GM23338 (cell line): ENCODE data around the gene CORO2A. TPM values are rescaled to one million over a fixed set of nuclear protein-coding genes. Genes with fewer than 3 reads are reported as not detected.

Source experiments
- ATAC-seq: fragments of 200-7000 bp; cut with Tn5 transposase; 3 replicates; pipeline ENCODE4 v1.9.1; 2020
- DNase-seq: peaks from one replicate; pipeline ENCODE4 v3.0.0-alpha.2; 2015; ENCODE audit warnings: low spot score
- H2AFZ ChIP-seq: fragments of 200-600 bp; sonication (generic); 2 replicates; pipeline ENCODE4 v1.8.0; 2016; ENCODE audit warnings: antibody characterized with exemption, mild to moderate bottlenecking, moderate library complexity
- H3F3A ChIP-seq: fragments of 200-600 bp; sonication (generic); replicated peaks from 2 replicates; pipeline ENCODE4 v1.8.0; 2017; ENCODE audit warnings: antibody characterized with exemption, mixed run types, low read depth
- H3K27ac ChIP-seq: fragments of 200-600 bp; sonication (generic); 2 replicates; pipeline ENCODE4 v1.6.1; 2016; ENCODE audit warnings: low read depth
- H3K27me3 ChIP-seq: fragments of 200-600 bp; sonication (generic); 2 replicates; pipeline ENCODE4 v1.8.0; 2016; ENCODE audit warnings: mild to moderate bottlenecking, mixed run types, moderate library complexity; ENCODE audit not compliant: insufficient read depth
- H3K36me3 ChIP-seq: fragments of 200-600 bp; sonication (generic); 2 replicates; pipeline ENCODE4 v1.8.0; 2016; ENCODE audit warnings: mild to moderate bottlenecking; ENCODE audit not compliant: insufficient read depth
- H3K4me1 ChIP-seq: fragments of 200-600 bp; sonication (generic); 2 replicates; pipeline ENCODE4 v1.8.0; 2016; ENCODE audit warnings: mild to moderate bottlenecking, moderate library complexity; ENCODE audit not compliant: insufficient read depth
- H3K4me2 ChIP-seq: fragments of 200-600 bp; sonication (generic); 2 replicates; pipeline ENCODE4 v1.7.1; 2017; ENCODE audit warnings: mixed run types
- H3K4me3 ChIP-seq: fragments of 200-600 bp; sonication (generic); 2 replicates; pipeline ENCODE4 v1.6.1; 2016; ENCODE audit warnings: mixed run types
- H3K79me2 ChIP-seq: fragments of 200-600 bp; sonication (generic); replicated peaks from 2 replicates; pipeline ENCODE4 v1.8.0; 2017; ENCODE audit warnings: mild to moderate bottlenecking; ENCODE audit not compliant: insufficient read depth
- H3K9me2 ChIP-seq: fragments of 200-600 bp; sonication (generic); 2 replicates; pipeline ENCODE4 v1.8.0; 2017; ENCODE audit not compliant: insufficient read depth
- H4K20me1 ChIP-seq: fragments of 200-600 bp; sonication (generic); replicated peaks from 2 replicates; pipeline ENCODE4 v1.8.0; 2017; ENCODE audit warnings: mild to moderate bottlenecking; ENCODE audit not compliant: insufficient read depth
- H3K27ac Mint-ChIP-seq: 2 replicates; pipeline ENCODE4 v1.8.0; 2020; ENCODE audit warnings: inconsistent platforms, mild to moderate bottlenecking, moderate library complexity, mixed read lengths
- H3K27me3 Mint-ChIP-seq: 3 replicates; pipeline ENCODE4 v1.8.0; 2022; ENCODE audit warnings: low read depth, mild to moderate bottlenecking, moderate library complexity, mixed read lengths, inconsistent platforms; ENCODE audit not compliant: insufficient read depth, poor library complexity
- H3K36me3 Mint-ChIP-seq: 3 replicates; pipeline ENCODE4 v1.8.0; 2021; ENCODE audit warnings: low read depth, mild to moderate bottlenecking, inconsistent platforms, moderate library complexity, mixed read lengths
- H3K4me1 Mint-ChIP-seq: 3 replicates; pipeline ENCODE4 v1.8.0; 2020; ENCODE audit warnings: mild to moderate bottlenecking, inconsistent platforms, mixed read lengths
- H3K4me3 Mint-ChIP-seq: 3 replicates; pipeline ENCODE4 v1.8.0; 2021; ENCODE audit warnings: moderate library complexity, mild to moderate bottlenecking, inconsistent platforms, mixed read lengths
- H3K9me3 Mint-ChIP-seq: 3 replicates; pipeline ENCODE4 v1.8.0; 2020; ENCODE audit warnings: moderate library complexity, mild to moderate bottlenecking, inconsistent platforms, mixed read lengths
- CREB1 ChIP-seq: fragments of 250-450 bp; sonication (Bioruptor Pico); IDR thresholded peaks from 2 replicates; pipeline ENCODE4 v1.5.0; 2020; ENCODE audit warnings: low read depth, mild to moderate bottlenecking, moderate library complexity
- EZH2 ChIP-seq: fragments of 200-600 bp; sonication (generic); IDR thresholded peaks from one replicate; pipeline ENCODE4 v1.8.0; 2017; ENCODE audit warnings: antibody characterized with exemption, mild to moderate bottlenecking, low read depth; ENCODE audit not compliant: unreplicated experiment
- EZH2phosphoT487 ChIP-seq: fragments of 200-600 bp; sonication (generic); IDR thresholded peaks from one replicate; pipeline ENCODE4 v1.8.1; 2018; ENCODE audit warnings: antibody characterized with exemption; ENCODE audit not compliant: unreplicated experiment
- JUNB ChIP-seq: IDR thresholded peaks from one replicate; pipeline ENCODE4 v1.6.1; 2016; ENCODE audit warnings: antibody characterized with exemption; ENCODE audit not compliant: unreplicated experiment
- POLR2AphosphoS5 ChIP-seq: IDR thresholded peaks from 2 replicates; pipeline ENCODE4 v1.6.1; 2016; ENCODE audit warnings: antibody characterized with exemption, low read depth
- STAT1 ChIP-seq: IDR thresholded peaks from one replicate; pipeline ENCODE4 v1.6.1; 2016; ENCODE audit warnings: antibody characterized with exemption; ENCODE audit not compliant: unreplicated experiment
- ZNF331 ChIP-seq: fragments of 250-450 bp; sonication (Bioruptor Pico); IDR thresholded peaks from 2 replicates; pipeline ENCODE4 v1.5.0; 2020; ENCODE audit warnings: low read depth, mild to moderate bottlenecking, moderate library complexity
- polyA plus RNA-seq: library from polyadenylated mRNA; unstranded; fragments of >200 nt; fragmentation: Nextera tagmentation; extraction: Ambion mirVana; gene quantifications from 2 replicates; pipeline ENCODE4 v1.2.1, GENCODE V29; 2016
- total RNA-seq: library from RNA; depleted of rRNA; stranded (reverse); fragments of >200 nt; shearing (Covaris generic); gene quantifications from 2 replicates; pipeline ENCODE4 v1.2.3, GENCODE V29; 2014
- TF ChIP-seq, protein P1 (sequence below): IDR thresholded peaks from one replicate; pipeline ENCODE4 v1.6.1; 2018; ENCODE audit warnings: antibody characterized with exemption; ENCODE audit not compliant: unreplicated experiment
- TF ChIP-seq, protein P2 (sequence below), 2 experiments: fragments of 200-600 bp in 1 of 2; sonication (generic) in 1 of 2; conservative IDR thresholded peaks; 2 replicates each; pipeline versions ENCODE4 v1.5.1 to v1.6.1; 2016 to 2017; ENCODE audit warnings: antibody characterized with exemption in 2 of 2, low read depth in 2 of 2, mild to moderate bottlenecking in 2 of 2, moderate library complexity in 1 of 2

The CORO2A gene
- total and polyA plus RNA-seq, 2 experiments from 2014 or later: 12.9 to 27.6 TPM

DNA sequence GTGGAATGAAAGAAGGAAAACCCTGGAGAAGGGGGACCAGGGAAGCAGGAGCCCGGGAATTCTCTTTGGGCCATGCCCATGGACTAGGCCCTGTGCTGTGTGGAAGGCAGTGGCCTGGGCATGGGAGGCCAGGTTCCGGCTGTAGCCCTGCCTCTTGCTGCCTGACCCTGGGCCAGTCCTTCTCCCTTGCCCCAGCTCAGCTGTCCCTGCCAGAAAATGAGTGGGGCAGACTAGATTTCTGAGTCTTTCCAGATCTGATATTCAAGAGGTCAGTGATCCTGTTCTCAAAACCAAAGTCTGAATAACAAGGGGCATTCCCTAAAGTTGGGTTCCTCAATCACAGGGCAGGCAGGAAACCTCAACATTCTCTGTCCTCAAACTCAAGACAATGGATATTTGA is 24.8 kb upstream of the CORO2A start:
- Histone ChIP-seq H3K27me3 (no peaks in the 10 kb centered on the region), H3K4me1 (peaks cover 31% of the 10 kb centered on the region), H3F3A (peaks cover 18% of the 10 kb centered on the region), H3K27ac (peak overlapping the region; percentile 90; the same call in 1 of the 2 replicates), H3K9me2 (no peaks in the 10 kb centered on the region), H3K36me3 (no peaks in the 10 kb centered on the region), H2AFZ (no peak overlapping the region), H3K4me2 (no peak overlapping the region), H3K79me2 (no peaks in the 10 kb centered on the region), H3K4me3 (no peak overlapping the region), H4K20me1 (no peaks in the 10 kb centered on the region)
- Mint-ChIP-seq H3K9me3 (no peaks in the 10 kb centered on the region), H3K4me1 (peaks cover 57% of the 10 kb centered on the region), H3K4me3 (no peak overlapping the region), H3K27me3 (peaks cover 17% of the 10 kb centered on the region), H3K36me3 (peaks cover 31% of the 10 kb centered on the region), H3K27ac (no peak overlapping the region)
- no peak for DNase-seq
- TF ChIP-seq POLR2AphosphoS5 (no peak), ZNF331 (CRISPR knock-in tag) (no peak), CREB1 (no peak), STAT1 (no peak), JUNB (no peak), EZH2phosphoT487 (no peak), EZH2 (no peak)
- TF ChIP-seq, protein P1, sequence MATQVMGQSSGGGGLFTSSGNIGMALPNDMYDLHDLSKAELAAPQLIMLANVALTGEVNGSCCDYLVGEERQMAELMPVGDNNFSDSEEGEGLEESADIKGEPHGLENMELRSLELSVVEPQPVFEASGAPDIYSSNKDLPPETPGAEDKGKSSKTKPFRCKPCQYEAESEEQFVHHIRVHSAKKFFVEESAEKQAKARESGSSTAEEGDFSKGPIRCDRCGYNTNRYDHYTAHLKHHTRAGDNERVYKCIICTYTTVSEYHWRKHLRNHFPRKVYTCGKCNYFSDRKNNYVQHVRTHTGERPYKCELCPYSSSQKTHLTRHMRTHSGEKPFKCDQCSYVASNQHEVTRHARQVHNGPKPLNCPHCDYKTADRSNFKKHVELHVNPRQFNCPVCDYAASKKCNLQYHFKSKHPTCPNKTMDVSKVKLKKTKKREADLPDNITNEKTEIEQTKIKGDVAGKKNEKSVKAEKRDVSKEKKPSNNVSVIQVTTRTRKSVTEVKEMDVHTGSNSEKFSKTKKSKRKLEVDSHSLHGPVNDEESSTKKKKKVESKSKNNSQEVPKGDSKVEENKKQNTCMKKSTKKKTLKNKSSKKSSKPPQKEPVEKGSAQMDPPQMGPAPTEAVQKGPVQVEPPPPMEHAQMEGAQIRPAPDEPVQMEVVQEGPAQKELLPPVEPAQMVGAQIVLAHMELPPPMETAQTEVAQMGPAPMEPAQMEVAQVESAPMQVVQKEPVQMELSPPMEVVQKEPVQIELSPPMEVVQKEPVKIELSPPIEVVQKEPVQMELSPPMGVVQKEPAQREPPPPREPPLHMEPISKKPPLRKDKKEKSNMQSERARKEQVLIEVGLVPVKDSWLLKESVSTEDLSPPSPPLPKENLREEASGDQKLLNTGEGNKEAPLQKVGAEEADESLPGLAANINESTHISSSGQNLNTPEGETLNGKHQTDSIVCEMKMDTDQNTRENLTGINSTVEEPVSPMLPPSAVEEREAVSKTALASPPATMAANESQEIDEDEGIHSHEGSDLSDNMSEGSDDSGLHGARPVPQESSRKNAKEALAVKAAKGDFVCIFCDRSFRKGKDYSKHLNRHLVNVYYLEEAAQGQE: no peak
- TF ChIP-seq, protein P2, sequence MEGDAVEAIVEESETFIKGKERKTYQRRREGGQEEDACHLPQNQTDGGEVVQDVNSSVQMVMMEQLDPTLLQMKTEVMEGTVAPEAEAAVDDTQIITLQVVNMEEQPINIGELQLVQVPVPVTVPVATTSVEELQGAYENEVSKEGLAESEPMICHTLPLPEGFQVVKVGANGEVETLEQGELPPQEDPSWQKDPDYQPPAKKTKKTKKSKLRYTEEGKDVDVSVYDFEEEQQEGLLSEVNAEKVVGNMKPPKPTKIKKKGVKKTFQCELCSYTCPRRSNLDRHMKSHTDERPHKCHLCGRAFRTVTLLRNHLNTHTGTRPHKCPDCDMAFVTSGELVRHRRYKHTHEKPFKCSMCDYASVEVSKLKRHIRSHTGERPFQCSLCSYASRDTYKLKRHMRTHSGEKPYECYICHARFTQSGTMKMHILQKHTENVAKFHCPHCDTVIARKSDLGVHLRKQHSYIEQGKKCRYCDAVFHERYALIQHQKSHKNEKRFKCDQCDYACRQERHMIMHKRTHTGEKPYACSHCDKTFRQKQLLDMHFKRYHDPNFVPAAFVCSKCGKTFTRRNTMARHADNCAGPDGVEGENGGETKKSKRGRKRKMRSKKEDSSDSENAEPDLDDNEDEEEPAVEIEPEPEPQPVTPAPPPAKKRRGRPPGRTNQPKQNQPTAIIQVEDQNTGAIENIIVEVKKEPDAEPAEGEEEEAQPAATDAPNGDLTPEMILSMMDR (conservative IDR thresholded peaks at IDR 0.05; ENCODE audit: low read depth in 2 of 2): no peak
- no peak for ATAC-seq

DNA sequence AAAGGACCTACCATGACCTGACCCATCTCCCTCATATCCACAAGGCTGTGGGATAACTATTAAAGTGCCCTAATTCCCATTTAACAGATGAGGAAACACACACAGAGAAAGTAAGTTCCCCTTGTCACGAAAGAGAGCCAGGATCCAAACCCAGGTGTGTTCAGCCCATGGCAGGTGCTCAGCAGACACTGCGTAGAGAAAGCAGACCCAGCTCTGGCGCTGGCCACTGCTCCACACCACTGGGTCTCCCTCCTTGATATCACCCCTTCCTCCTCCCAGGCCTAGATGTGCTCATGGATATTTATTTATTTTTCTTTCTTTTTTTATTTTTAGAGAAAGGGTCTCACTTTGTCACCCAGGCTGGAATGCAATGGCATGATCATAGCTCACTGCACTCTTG is 24.0 kb upstream of the CORO2A start:
- no peak overlapping the region for H3K4me2 ChIP-seq
- no peak overlapping the region for H2AFZ ChIP-seq
- H3K27ac Mint-ChIP-seq: no peak overlapping the region
- no peaks in the 10 kb centered on the region for H3K27me3 ChIP-seq
- ATAC-seq (no peak), DNase-seq (no peak)
- H3K79me2 ChIP-seq: no peaks in the 10 kb centered on the region
- H4K20me1 ChIP-seq: no peaks in the 10 kb centered on the region
- TF ChIP-seq, protein P1: no peak
- peaks cover 13% of the 10 kb centered on the region for H3K27me3 Mint-ChIP-seq
- H3K9me2 ChIP-seq: no peaks in the 10 kb centered on the region
- no peak overlapping the region for H3K4me3 Mint-ChIP-seq
- peaks cover 27% of the 10 kb centered on the region for H3K36me3 Mint-ChIP-seq
- no peaks in the 10 kb centered on the region for H3K9me3 Mint-ChIP-seq
- H3K36me3 ChIP-seq: no peaks in the 10 kb centered on the region; the same call in 1 of the 2 replicates
- H3K4me1 Mint-ChIP-seq: peaks cover 49% of the 10 kb centered on the region
- H3K4me1 ChIP-seq: peaks cover 31% of the 10 kb centered on the region
- H3K27ac ChIP-seq: no peak overlapping the region
- peaks cover 18% of the 10 kb centered on the region for H3F3A ChIP-seq
- no peak overlapping the region for H3K4me3 ChIP-seq
